Measurements from ENCODE around the gene TMEM273. TPM values are rescaled to one million over a fixed set of nuclear protein-coding genes. Genes with fewer than 3 reads are reported as not detected.

Gene TMEM273
- total RNA-seq, 1 experiment from 2014 or later, result 0.09 TPM

- Mint-ChIP-seq H3K9me3 (peaks cover 28% of the 10 kb centered on the region), H3K4me3 (no peak overlapping the region), H3K27ac (no peak overlapping the region), H3K4me1 (no peaks in the 10 kb centered on the region; the same call in 1 of the 2 replicates), H3K27me3 (ENCODE audit: low read depth) (no peaks in the 10 kb centered on the region; the same call in 1 of the 2 replicates), H3K36me3 (no peaks in the 10 kb centered on the region)
- CTCF ChIA-PET, result no interaction called here
- POLR2A ChIA-PET, result no interaction called here
- DNase-seq (ENCODE audit: low spot score), result no peak
- TF ChIP-seq TP53 (CRISPR knock-in tag; IDR thresholded peaks at IDR 0.05) (no peak), GTF2I (CRISPR knock-in tag; conservative IDR thresholded peaks at IDR 0.05) (no peak), RELA (CRISPR knock-in tag; IDR thresholded peaks at IDR 0.05; ENCODE audit: borderline replicate concordance) (no peak), FOXK1 (CRISPR knock-in tag; IDR thresholded peaks at IDR 0.05) (no peak), E2F4 (CRISPR knock-in tag; IDR thresholded peaks at IDR 0.05; ENCODE audit: borderline replicate concordance, low read depth) (no peak), AR (CRISPR knock-in tag; IDR thresholded peaks at IDR 0.05) (no peak), ELF4 (CRISPR knock-in tag; IDR thresholded peaks at IDR 0.05; ENCODE audit: low read depth) (no peak), RORB (CRISPR knock-in tag; IDR thresholded peaks at IDR 0.05) (no peak), TEAD4 (CRISPR knock-in tag; IDR thresholded peaks at IDR 0.05) (no peak), ZNF396 (CRISPR knock-in tag; IDR thresholded peaks at IDR 0.05; ENCODE audit: borderline replicate concordance) (no peak), ETV6 (CRISPR knock-in tag; IDR thresholded peaks at IDR 0.05) (no peak), CREM (CRISPR knock-in tag; IDR thresholded peaks at IDR 0.05) (no peak), CREB1 (CRISPR knock-in tag; IDR thresholded peaks at IDR 0.05) (no peak), SMAD4 (CRISPR knock-in tag; IDR thresholded peaks at IDR 0.05) (no peak), E2F5 (CRISPR knock-in tag; IDR thresholded peaks at IDR 0.05) (no peak), AFF4 (CRISPR knock-in tag; IDR thresholded peaks at IDR 0.05; ENCODE audit: borderline replicate concordance) (no peak), FOXJ3 (CRISPR knock-in tag; IDR thresholded peaks at IDR 0.05; ENCODE audit: borderline replicate concordance) (no peak)
- no peak for ATAC-seq
Observed at GRCh38 chr10:49220679-49221078, 32.5 kb upstream of the TMEM273 start.

- H3K4me3 Mint-ChIP-seq, result no peak overlapping the region
- DNase-seq (ENCODE audit: low spot score) (no peak), ATAC-seq (no peak)
- no peaks in the 10 kb centered on the region; the same call in 1 of the 2 replicates for H3K4me1 Mint-ChIP-seq
- no peaks in the 10 kb centered on the region for H3K36me3 Mint-ChIP-seq
- POLR2A ChIA-PET, result no interaction called here
- no peaks in the 10 kb centered on the region; the same call in 1 of the 2 replicates for H3K27me3 Mint-ChIP-seq (ENCODE audit: low read depth)
- peaks cover 28% of the 10 kb centered on the region for H3K9me3 Mint-ChIP-seq
- no peak overlapping the region for H3K27ac Mint-ChIP-seq
- CTCF ChIA-PET, result no interaction called here
- TF ChIP-seq FOXK1 (CRISPR knock-in tag; IDR thresholded peaks at IDR 0.05) (no peak), TEAD4 (CRISPR knock-in tag; IDR thresholded peaks at IDR 0.05) (no peak), ZNF671 (CRISPR knock-in tag; IDR thresholded peaks at IDR 0.05) (no peak), ZNF416 (CRISPR knock-in tag; IDR thresholded peaks at IDR 0.05) (no peak), ZNF138 (CRISPR knock-in tag; conservative IDR thresholded peaks at IDR 0.05) (no peak), SMAD4 (CRISPR knock-in tag; IDR thresholded peaks at IDR 0.05) (no peak), NR3C1 (CRISPR knock-in tag; conservative IDR thresholded peaks at IDR 0.05; ENCODE audit: low read depth) (no peak), MXD4 (CRISPR knock-in tag; IDR thresholded peaks at IDR 0.05; ENCODE audit: borderline replicate concordance) (no peak), ZNF425 (CRISPR knock-in tag; conservative IDR thresholded peaks at IDR 0.05) (no peak), E2F1 (CRISPR knock-in tag; IDR thresholded peaks at IDR 0.05) (no peak), JAZF1 (CRISPR knock-in tag; IDR thresholded peaks at IDR 0.05) (no peak)
Observed at GRCh38 chr10:49220031-49220430, 31.8 kb upstream of the TMEM273 start.
